SHP77 (cell line): ENCODE data around the gene SLC29A4.
"Not testable (repeated sequence)": the region's sequence is repeated elsewhere in the genome, so short reads cannot be mapped to it uniquely, and the experiment has no call there.

Source experiments
- DNase-seq, 2 experiments: peaks; one replicate each; lab custom pipeline; 2025; lab: John Stamatoyannopoulos, UW

Gene SLC29A4

GRCh38 chr7:5323800-5324781 lies 41.3 kb downstream of the SLC29A4 start:
- not testable (repeated sequence) for DNase-seq

GRCh38 chr7:5324961-5325360 lies 42.2 kb downstream of the SLC29A4 start:
- DNase-seq = no peak

DNA sequence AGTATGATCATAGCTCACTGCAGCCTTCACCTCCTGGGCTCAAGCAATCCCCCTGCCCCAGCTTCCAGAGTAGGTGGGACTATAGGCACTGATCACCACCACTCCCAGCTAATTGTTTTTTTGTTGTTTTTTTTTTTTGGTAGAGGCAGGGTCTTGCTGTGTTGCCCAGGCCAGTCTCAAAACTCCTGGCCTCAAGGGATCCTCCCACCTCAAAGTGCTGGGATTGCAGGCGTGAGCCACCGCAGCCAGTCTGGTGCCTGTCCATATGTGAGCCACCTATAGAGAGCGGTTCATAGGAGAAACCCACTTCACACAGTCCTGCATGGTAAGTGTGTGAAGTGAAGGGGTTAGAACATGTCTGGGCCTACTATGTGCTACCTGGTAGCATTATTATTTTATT lies 47.5 kb downstream of the SLC29A4 start:
- no peak for DNase-seq

- no peak for DNase-seq
Measured at GRCh38 chr7:5332579-5332978, 49.8 kb downstream of the SLC29A4 start.

- no peak for DNase-seq
Measured at GRCh38 chr7:5333121-5334045, 50.6 kb downstream of the SLC29A4 start.

- DNase-seq = no peak
Measured at GRCh38 chr7:5334671-5335070, 51.9 kb downstream of the SLC29A4 start.

DNA sequence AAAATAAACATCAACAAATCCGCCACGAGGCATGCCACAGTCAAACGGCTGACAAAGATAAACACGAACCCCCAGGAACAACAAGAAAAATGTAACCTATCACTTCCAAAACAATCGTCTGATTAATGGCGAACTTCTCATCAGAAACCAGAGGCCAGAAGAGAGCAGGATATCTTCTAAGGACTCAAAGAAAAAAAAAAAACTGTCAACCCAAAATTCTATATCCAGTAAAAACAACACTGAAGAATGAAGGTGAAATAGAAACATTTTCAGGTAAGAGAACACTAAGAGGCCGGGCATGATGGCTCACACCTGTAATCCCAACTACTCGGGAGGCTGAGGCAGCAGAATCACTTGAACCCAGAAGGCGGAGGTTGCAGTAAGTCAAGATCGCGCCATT lies 54.3 kb downstream of the SLC29A4 start:
- no peak for DNase-seq

DNA sequence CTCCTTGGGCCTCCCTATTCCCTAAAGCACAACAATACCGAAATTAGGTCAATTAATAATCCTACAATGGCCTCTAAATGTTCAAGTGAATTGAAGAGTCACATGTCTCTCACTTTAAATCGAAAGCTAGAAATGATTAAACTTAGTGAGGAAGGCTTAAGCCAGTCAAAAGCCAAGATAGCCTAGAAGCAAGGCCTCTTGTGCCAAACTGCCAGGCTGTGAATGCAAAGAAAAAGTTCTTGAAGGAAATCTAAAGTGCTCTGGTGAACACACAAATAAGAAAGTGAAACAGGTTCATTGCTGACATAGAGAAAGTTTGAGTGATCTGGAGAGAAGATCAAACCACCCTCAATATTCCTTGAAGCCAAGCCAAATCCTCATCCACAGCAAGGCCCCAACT lies 57.2 kb downstream of the SLC29A4 start:
- no peak for DNase-seq

GRCh38 chr7:5342631-5343030 lies 59.9 kb downstream of the SLC29A4 start:
- DNase-seq = no peak

- DNase-seq = no peak
Measured at GRCh38 chr7:5343884-5344283, 61.1 kb downstream of the SLC29A4 start.

GRCh38 chr7:5344342-5344741 lies 61.6 kb downstream of the SLC29A4 start:
- no peak for DNase-seq

GRCh38 chr7:5345171-5345570 lies 62.4 kb downstream of the SLC29A4 start:
- DNase-seq = no peak

GRCh38 chr7:5345671-5346070 lies 62.9 kb downstream of the SLC29A4 start:
- DNase-seq = no peak

DNA sequence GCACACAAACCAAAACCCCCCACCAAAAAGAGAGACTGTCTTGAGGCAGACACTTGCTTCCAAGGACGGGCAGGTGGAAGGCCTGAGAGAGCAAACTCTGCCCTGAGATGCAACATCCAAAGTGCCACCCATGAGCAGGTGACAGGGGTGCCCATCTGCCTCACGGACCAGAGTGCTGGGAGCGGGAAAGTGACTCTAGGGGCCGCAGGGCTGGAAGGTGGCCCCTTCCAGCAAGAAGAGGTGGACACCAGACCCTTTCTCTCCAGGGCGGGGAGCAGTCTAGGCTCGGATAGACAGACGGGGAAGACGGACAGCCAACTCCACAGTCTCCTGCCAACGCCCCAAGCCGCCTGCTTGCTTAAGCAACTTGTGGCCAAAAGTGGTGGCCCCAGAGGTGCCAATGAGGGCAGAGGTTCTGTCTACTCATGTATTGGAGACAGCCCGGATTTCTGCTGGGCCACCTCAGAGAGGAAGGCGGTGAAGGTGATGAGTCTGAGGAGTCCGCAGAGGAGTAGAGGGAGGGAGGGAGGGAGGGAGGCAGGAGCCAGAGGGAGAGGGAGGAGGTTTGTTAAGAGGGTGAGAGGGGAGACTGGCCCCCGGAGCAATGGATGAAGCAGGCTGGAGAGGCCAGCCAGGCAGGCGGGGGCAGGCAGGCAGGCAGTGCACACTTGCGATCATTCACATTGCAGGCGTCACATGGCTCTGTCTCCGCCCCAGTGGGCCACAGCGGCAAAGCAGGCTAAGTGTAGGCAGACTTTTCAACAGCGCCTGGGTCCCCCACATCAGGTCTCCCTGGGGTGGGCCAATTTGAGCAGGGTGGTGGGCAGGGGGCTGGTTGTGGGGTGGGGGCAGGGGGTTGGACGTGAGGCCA lies 65.6 kb downstream of the SLC29A4 start:
- no peak for DNase-seq

GRCh38 chr7:5349005-5349380 lies 66.2 kb downstream of the SLC29A4 start:
- no peak for DNase-seq

- DNase-seq = no peak
Measured at GRCh38 chr7:5349437-5350173, 66.9 kb downstream of the SLC29A4 start.

DNA sequence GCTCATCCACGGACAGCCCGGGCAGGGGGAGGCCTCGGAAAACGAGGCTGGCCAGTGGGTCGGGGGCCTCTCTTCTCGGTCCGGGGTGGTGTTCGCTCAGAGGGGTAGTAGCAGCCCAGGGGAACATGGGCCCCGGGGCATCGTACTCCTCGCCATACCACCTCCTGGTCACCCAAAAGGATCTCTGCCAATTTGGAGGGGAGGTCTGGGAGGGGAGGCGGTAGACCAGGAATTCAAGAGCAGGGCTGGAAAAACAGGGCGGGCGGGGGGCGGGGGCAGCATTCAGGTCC lies 67.4 kb downstream of the SLC29A4 start:
- no peak for DNase-seq

DNA sequence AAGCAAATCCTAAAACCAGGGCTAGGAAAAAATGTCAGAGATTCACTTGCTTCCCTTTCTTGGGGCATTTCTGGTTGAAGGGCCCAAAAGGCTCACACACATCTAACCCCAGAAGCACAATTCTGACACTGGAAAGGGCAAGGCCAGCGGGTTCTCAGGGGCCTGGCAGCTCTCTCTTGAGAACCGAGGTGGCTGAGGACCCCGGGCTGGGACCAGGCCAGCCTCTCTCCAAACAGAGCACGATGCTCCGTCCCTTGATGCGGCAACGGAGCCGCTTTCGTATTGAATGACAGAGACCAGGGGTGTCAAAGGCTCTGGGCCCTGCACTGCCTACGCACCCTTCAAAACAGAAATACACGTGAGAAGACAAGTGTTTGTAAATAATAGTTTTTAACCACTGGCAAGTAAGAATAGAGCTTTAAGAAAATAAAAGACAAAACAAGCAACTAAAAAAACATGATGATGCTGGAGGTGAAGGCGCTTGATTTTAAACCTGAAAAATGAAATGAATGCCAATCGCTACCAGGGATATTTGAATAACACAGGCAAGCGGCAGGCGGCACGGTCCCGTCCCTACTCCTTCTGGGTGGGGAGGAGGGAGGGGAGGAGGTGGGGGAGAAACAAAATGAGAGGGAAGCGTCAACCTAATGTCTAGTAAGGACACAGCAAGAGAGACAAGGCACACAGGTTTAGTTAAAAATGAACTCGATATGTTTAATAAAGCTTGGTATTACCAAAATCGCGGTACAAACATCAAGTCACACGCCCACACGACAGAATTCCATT lies 68.0 kb downstream of the SLC29A4 start:
- no peak for DNase-seq

DNA sequence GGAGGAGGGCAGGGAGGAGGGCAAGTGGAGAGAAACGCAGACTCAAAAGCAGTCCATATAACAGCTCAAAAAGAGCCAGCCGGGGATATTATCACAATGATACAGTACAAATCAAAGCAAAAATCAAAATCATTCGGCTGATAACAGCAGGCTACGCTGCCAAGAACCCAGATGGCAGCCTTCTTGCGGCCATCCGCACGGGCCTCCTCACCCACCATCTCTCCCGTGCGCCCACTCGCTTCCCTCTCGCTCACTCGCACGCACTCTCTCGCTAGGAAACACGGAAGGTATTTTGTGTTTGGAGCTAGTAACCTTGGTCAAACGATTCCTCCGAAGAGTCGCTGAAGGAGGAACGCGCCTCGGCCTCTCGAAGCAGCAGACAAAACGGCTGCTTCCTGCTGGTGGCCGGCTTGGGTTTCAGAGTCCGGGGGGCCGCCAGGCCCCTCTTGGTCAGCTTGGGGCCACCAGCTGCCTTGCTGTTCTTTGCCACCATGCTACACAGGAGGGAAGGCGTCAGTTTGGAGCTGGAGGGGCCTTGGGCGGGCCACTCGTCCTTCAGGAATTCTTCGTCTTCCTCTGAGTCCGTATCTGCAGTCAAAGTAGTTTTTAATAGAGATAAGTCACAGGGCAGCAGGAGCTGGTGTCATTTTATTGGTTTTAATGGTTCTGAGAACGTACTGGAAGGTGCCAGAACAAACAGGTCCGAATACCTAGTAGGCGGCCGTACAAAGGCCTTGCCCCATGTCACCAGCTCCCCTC lies 68.9 kb downstream of the SLC29A4 start:
- no peak for DNase-seq
